HepG2 (cell line): ENCODE measurements around the gene MUC4. TPM values are rescaled to one million over a fixed set of nuclear protein-coding genes. Genes with fewer than 3 reads are reported as not detected.
A peak's percentile ranks its signal among the peaks of the same experiment; 100 is the strongest.

Experiments
- BATF2 ChIP-seq: sonication (generic); formaldehyde crosslinking; IDR thresholded peaks from 2 replicates; pipeline ENCODE4 v1.8.0; 2022; ENCODE audit warnings: mild to moderate bottlenecking, missing genetic modification reagents, moderate library complexity
- FOXA3 ChIP-seq: IDR thresholded peaks from 2 replicates; pipeline ENCODE4 v1.6.1; 2016; ENCODE audit warnings: missing genetic modification reagents, missing compliant biosample characterization
- GMEB1 ChIP-seq: sonication (generic); formaldehyde crosslinking; IDR thresholded peaks from 2 replicates; pipeline ENCODE4 v1.5.1; 2020; ENCODE audit warnings: missing genetic modification reagents, mild to moderate bottlenecking, borderline replicate concordance
- HOXA3 ChIP-seq: sonication (generic); formaldehyde crosslinking; IDR thresholded peaks from 2 replicates; pipeline ENCODE4 v1.5.0; 2020; ENCODE audit warnings: missing genetic modification reagents
- IRX3 ChIP-seq: sonication (generic); formaldehyde crosslinking; IDR thresholded peaks from 2 replicates; pipeline ENCODE4 v1.8.1; 2023; ENCODE audit warnings: mild to moderate bottlenecking, low read depth, missing genetic modification reagents, borderline replicate concordance
- MAFF ChIP-seq: IDR thresholded peaks from 2 replicates; pipeline ENCODE4 v1.6.1; 2011; ENCODE audit warnings: low read depth, low read length, improper control_type of control experiment
- NFIB ChIP-seq: sonication (generic); formaldehyde crosslinking; IDR thresholded peaks from 2 replicates; pipeline ENCODE4 v1.9.0; 2021; ENCODE audit warnings: missing genetic modification reagents, mild to moderate bottlenecking, borderline replicate concordance
- POGZ ChIP-seq: sonication (generic); formaldehyde crosslinking; IDR thresholded peaks from 2 replicates; pipeline ENCODE4 v1.4.0; 2020; ENCODE audit warnings: mild to moderate bottlenecking, missing genetic modification reagents
- RBM22 ChIP-seq: fragments of 200-400 bp; formaldehyde crosslinking; optimal IDR thresholded peaks from 2 replicates; pipeline ENCODE3; 2017; ENCODE audit warnings: mild to moderate bottlenecking, low read length, moderate library complexity
- RFX5 ChIP-seq: IDR thresholded peaks from 2 replicates; pipeline ENCODE4 v1.6.1; 2011; ENCODE audit warnings: low read depth, low read length, improper control_type of control experiment
- SAP130 ChIP-seq: IDR thresholded peaks from 2 replicates; pipeline ENCODE4 v1.6.1; 2016; ENCODE audit warnings: low read depth
- SNAPC2 ChIP-seq: sonication (generic); formaldehyde crosslinking; IDR thresholded peaks from 2 replicates; pipeline ENCODE4 v1.8.1; 2022; ENCODE audit warnings: mild to moderate bottlenecking, missing genetic modification reagents
- SOX13 ChIP-seq, 3 experiments: fragments of 450-650 bp in 1 of 3; sonication (generic) in 1 of 3; formaldehyde crosslinking in 1 of 3; IDR thresholded peaks in 2 of 3; conservative IDR thresholded peaks in 1 of 3; 2 replicates each; pipeline versions ENCODE4 v1.5.0 to v1.6.1; 2016 to 2020; ENCODE audit warnings: antibody characterized with exemption in 1 of 3, mild to moderate bottlenecking in 1 of 3, missing compliant biosample characterization in 1 of 3, missing genetic modification reagents in 1 of 3, moderate library complexity in 1 of 3
- XRCC5 ChIP-seq: fragments of 200-400 bp; formaldehyde crosslinking; optimal IDR thresholded peaks from 2 replicates; pipeline ENCODE3; 2017; ENCODE audit warnings: mild to moderate bottlenecking, low read length
- ZC3H4 ChIP-seq: sonication (generic); formaldehyde crosslinking; IDR thresholded peaks from 2 replicates; pipeline ENCODE4 v1.4.0; 2020; ENCODE audit warnings: missing genetic modification reagents, borderline replicate concordance
- ZFP36 ChIP-seq: fragments of 150-350 bp; IDR thresholded peaks from 2 replicates; pipeline ENCODE4 v1.6.1; 2018; ENCODE audit warnings: borderline replicate concordance, low read length, low read depth; ENCODE audit not compliant: partially characterized antibody
- ZFP36L2 ChIP-seq: sonication (generic); formaldehyde crosslinking; IDR thresholded peaks from 2 replicates; pipeline ENCODE4 v1.4.0; 2020; ENCODE audit warnings: missing genetic modification reagents
- ZFP41 ChIP-seq: sonication (generic); formaldehyde crosslinking; IDR thresholded peaks from 2 replicates; pipeline ENCODE4 v1.4.0; 2020; ENCODE audit warnings: mild to moderate bottlenecking, missing genetic modification reagents, borderline replicate concordance
- ZNF12 ChIP-seq: sonication (generic); formaldehyde crosslinking; IDR thresholded peaks from 2 replicates; pipeline ENCODE4 v1.5.0; 2020; ENCODE audit warnings: missing genetic modification reagents
- ZNF468 ChIP-seq: sonication (generic); formaldehyde crosslinking; IDR thresholded peaks from 2 replicates; pipeline ENCODE4 v1.8.0; 2022; ENCODE audit warnings: mild to moderate bottlenecking, moderate library complexity, missing genetic modification reagents
- ZNF501 ChIP-seq: sonication (generic); formaldehyde crosslinking; IDR thresholded peaks from 2 replicates; pipeline ENCODE4 v1.5.1; 2020; ENCODE audit warnings: mild to moderate bottlenecking, moderate library complexity, missing genetic modification reagents
- ZNF567 ChIP-seq: sonication (generic); formaldehyde crosslinking; IDR thresholded peaks from 2 replicates; pipeline ENCODE4 v1.8.1; 2023; ENCODE audit warnings: mild to moderate bottlenecking, missing genetic modification reagents, borderline replicate concordance
- ZNF777 ChIP-seq: sonication (generic); formaldehyde crosslinking; IDR thresholded peaks from 2 replicates; pipeline ENCODE4 v1.4.0; 2020; ENCODE audit warnings: missing genetic modification reagents
- ZNF790 ChIP-seq: sonication (generic); formaldehyde crosslinking; IDR thresholded peaks from 2 replicates; pipeline ENCODE4 v1.8.0; 2022; ENCODE audit warnings: missing genetic modification reagents, mild to moderate bottlenecking, borderline replicate concordance
- polyA plus RNA-seq, 8 experiments: library from polyadenylated mRNA; depleted of rRNA in 3 of 8; stranded (reverse) in 7 of 8; unstranded in 1 of 8; fragments of >200 nt; fragmentation: Illumina TruSeq in 4 of 8; extraction: Trizol in 4 of 8; gene quantifications; 2 replicates each; pipeline versions ENCODE4 v1.2.1 to v1.2.3, GENCODE V29; 2011 to 2016; ENCODE audit warnings: low read depth in 4 of 8, missing spikeins in 1 of 8, mixed read lengths in 1 of 8; ENCODE audit not compliant: insufficient read depth in 1 of 8
- total RNA-seq, 5 experiments: library from RNA; depleted of rRNA; stranded (reverse); fragments of >200 nt; fragmentation: Illumina TruSeq; extraction: Trizol; gene quantifications; 2 replicates each; pipeline ENCODE4 v1.2.3, GENCODE V29; 2016; ENCODE audit warnings: low read depth in 1 of 5
- TF ChIP-seq, protein P1 (sequence below): sonication (generic); formaldehyde crosslinking; conservative IDR thresholded peaks from 2 replicates; pipeline ENCODE4 v1.4.0; 2020; ENCODE audit warnings: mild to moderate bottlenecking, missing genetic modification reagents, moderate library complexity

The MUC4 gene
- total and polyA plus RNA-seq, 2 of the 13 experiments (the other 11 are each of a cell fraction or from before 2014, with no cell fraction given), result not detected

DNA sequence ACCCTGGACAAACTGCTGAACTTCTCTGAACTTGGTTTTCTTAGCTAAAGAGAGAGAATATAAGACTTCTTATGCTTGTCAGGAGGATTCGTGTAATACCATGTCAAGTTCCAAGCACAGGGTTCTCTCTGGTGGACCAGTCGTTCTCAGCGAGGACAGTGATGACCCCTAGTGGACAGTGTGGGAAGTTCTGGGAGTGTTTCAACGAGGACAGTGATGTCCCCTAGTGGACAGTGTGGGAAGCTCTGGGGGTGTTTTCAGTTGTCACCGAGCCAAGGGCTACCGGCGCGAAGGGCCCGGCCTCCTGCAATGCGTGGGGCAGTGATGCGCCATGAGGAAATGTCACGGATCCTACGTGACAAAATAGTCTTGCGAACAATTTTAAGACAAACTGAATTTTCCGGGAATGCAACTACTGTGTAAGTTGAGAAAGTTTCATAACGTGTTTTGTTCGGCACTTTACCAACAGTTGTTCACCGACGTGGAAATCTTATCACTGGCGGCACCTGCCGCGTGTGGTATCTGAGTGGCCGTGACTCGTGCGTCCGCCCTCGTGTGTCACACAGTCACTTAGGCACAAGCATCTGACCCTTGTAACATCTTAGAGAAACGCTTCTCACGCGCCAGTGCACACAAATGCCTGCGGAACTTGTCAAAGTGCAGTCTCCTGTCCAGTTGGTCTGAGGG lies 39.3 kb upstream of the MUC4 start (continued):
- no peak for TF ChIP-seq IRX3 (CRISPR knock-in tag)
- no peak for TF ChIP-seq ZNF777 (CRISPR knock-in tag)
- peak; percentile 99 for TF ChIP-seq XRCC5
- TF ChIP-seq NFIB (CRISPR knock-in tag), result no peak
- peak; percentile 45; the same call in 1 of the 2 replicates for TF ChIP-seq HOXA3
- TF ChIP-seq GMEB1 (CRISPR knock-in tag), result peak; percentile 19; the same call in 1 of the 2 replicates
- no peak for TF ChIP-seq ZNF12
- TF ChIP-seq ZFP36, result peak; percentile 40
- TF ChIP-seq ZFP36L2 (CRISPR knock-in tag), result no peak
- no peak for TF ChIP-seq ZNF567 (CRISPR knock-in tag)
- peak; percentile 62 for TF ChIP-seq SAP130 (CRISPR knock-in tag)
- TF ChIP-seq ZC3H4, result no peak
- no peak for TF ChIP-seq ZNF468 (CRISPR knock-in tag)
- no peak for TF ChIP-seq ZFP41 (CRISPR knock-in tag)
- TF ChIP-seq FOXA3 (CRISPR knock-in tag), result peak; percentile 51; the same call in 1 of the 2 replicates
- TF ChIP-seq, protein P1, sequence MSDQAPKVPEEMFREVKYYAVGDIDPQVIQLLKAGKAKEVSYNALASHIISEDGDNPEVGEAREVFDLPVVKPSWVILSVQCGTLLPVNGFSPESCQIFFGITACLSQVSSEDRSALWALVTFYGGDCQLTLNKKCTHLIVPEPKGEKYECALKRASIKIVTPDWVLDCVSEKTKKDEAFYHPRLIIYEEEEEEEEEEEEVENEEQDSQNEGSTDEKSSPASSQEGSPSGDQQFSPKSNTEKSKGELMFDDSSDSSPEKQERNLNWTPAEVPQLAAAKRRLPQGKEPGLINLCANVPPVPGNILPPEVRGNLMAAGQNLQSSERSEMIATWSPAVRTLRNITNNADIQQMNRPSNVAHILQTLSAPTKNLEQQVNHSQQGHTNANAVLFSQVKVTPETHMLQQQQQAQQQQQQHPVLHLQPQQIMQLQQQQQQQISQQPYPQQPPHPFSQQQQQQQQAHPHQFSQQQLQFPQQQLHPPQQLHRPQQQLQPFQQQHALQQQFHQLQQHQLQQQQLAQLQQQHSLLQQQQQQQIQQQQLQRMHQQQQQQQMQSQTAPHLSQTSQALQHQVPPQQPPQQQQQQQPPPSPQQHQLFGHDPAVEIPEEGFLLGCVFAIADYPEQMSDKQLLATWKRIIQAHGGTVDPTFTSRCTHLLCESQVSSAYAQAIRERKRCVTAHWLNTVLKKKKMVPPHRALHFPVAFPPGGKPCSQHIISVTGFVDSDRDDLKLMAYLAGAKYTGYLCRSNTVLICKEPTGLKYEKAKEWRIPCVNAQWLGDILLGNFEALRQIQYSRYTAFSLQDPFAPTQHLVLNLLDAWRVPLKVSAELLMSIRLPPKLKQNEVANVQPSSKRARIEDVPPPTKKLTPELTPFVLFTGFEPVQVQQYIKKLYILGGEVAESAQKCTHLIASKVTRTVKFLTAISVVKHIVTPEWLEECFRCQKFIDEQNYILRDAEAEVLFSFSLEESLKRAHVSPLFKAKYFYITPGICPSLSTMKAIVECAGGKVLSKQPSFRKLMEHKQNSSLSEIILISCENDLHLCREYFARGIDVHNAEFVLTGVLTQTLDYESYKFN (CRISPR knock-in tag), result no peak
- no peak for TF ChIP-seq MAFF
- TF ChIP-seq RFX5, result peak; percentile 10; the same call in 1 of the 2 replicates
- no peak for TF ChIP-seq BATF2 (CRISPR knock-in tag)
- no peak for TF ChIP-seq ZNF790 (CRISPR knock-in tag)
- TF ChIP-seq SOX13 (IDR thresholded peaks at IDR 0.05), result no peak
- 0 out of 4 replicates have a peak, but pooled peaks of 1 of the 2 experiments have one; percentile 16 for TF ChIP-seq SOX13 (CRISPR knock-in tag; conservative IDR thresholded peaks at IDR 0.05 in 1 of 2, IDR thresholded peaks at IDR 0.05 in 1 of 2)
- no peak for TF ChIP-seq POGZ (CRISPR knock-in tag)
- TF ChIP-seq SNAPC2 (CRISPR knock-in tag), result no peak
- no peak for TF ChIP-seq RBM22
- TF ChIP-seq ZNF501, result peak; percentile 74
